CD14-positive monocyte (primary cell): ENCODE results near the gene ADGRL3. TPM values are rescaled to one million over a fixed set of nuclear protein-coding genes. Genes with fewer than 3 reads are reported as not detected.

Experiments used
- DNase-seq, 3 donors: peaks; one replicate each; pipeline ENCODE4 v3.0.0-alpha.2; 2011 to 2022
- H2AFZ ChIP-seq: 2 replicates; pipeline ENCODE4 v1.6.0; 2012; ENCODE audit warnings: mild to moderate bottlenecking, low read depth, low read length, inconsistent platforms; ENCODE audit not compliant: insufficient read depth, poor library complexity, severe bottlenecking
- H3K27ac ChIP-seq, 2 donors: 1 replicate in 1 of 2; 2 replicates in 1 of 2; pipeline ENCODE4 v1.5.1; 2012 to 2013; ENCODE audit warnings: low read length in 2 of 2, control low read depth in 1 of 2, inconsistent platforms in 1 of 2, low read depth in 1 of 2, mild to moderate bottlenecking in 1 of 2
- H3K27me3 ChIP-seq, 2 donors: one replicate each; pipeline versions ENCODE4 v1.6.0 to v1.6.1; 2011 to 2013; ENCODE audit warnings: low read length in 2 of 2; ENCODE audit not compliant: control insufficient read depth in 2 of 2, insufficient read depth in 2 of 2
- H3K36me3 ChIP-seq, 2 donors: replicated peaks in 1 of 2; 1 replicate in 1 of 2; 2 replicates in 1 of 2; pipeline versions ENCODE4 v1.5.1 to v1.6.1; 2012 to 2013; ENCODE audit warnings: low read length in 2 of 2, control low read depth in 1 of 2, inconsistent platforms in 1 of 2, mild to moderate bottlenecking in 1 of 2; ENCODE audit not compliant: insufficient read depth in 2 of 2, control insufficient read depth in 1 of 2
- H3K4me1 ChIP-seq, 2 donors: 1 replicate in 1 of 2; 2 replicates in 1 of 2; pipeline versions ENCODE4 v1.5.1 to v1.6.1; 2012 to 2013; ENCODE audit warnings: low read length in 2 of 2, control low read depth in 1 of 2, inconsistent platforms in 1 of 2, mild to moderate bottlenecking in 1 of 2, moderate library complexity in 1 of 2; ENCODE audit not compliant: insufficient read depth in 2 of 2, control insufficient read depth in 1 of 2
- H3K4me2 ChIP-seq: replicated peaks from 2 replicates; pipeline ENCODE3; 2012; ENCODE audit warnings: low read length, moderate library complexity, mild to moderate bottlenecking; ENCODE audit not compliant: poor library complexity, severe bottlenecking; ENCODE audit errors: extremely low read depth
- H3K4me3 ChIP-seq, 3 experiments: fragments of 200-600 bp in 1 of 3; sonication (generic) in 1 of 3; replicated peaks in 1 of 3; 1 replicate in 2 of 3; 2 replicates in 1 of 3; pipeline ENCODE4 v1.5.1; 2011 to 2013; ENCODE audit warnings: low read length in 3 of 3, mild to moderate bottlenecking in 3 of 3, control low read depth in 2 of 3, low read depth in 2 of 3, inconsistent platforms in 1 of 3, moderate library complexity in 1 of 3
- H3K79me2 ChIP-seq: 2 replicates; pipeline ENCODE4 v1.6.0; 2012; ENCODE audit warnings: mild to moderate bottlenecking, control low read depth, inconsistent platforms, low read length, moderate library complexity; ENCODE audit not compliant: insufficient read depth
- H3K9ac ChIP-seq: 2 replicates; pipeline ENCODE4 v1.6.0; 2017; ENCODE audit warnings: low read length, mild to moderate bottlenecking; ENCODE audit not compliant: insufficient read depth, poor library complexity, severe bottlenecking
- H3K9me3 ChIP-seq, 2 donors: replicated peaks in 1 of 2; 1 replicate in 1 of 2; 2 replicates in 1 of 2; pipeline versions ENCODE4 v1.5.1 to v1.6.1; 2012 to 2013; ENCODE audit warnings: low read length in 2 of 2, control low read depth in 1 of 2; ENCODE audit not compliant: control insufficient read depth in 1 of 2, insufficient read depth in 1 of 2
- H4K20me1 ChIP-seq: 2 replicates; pipeline ENCODE4 v1.6.0; 2012; ENCODE audit warnings: mild to moderate bottlenecking, low read length, control low read depth, moderate library complexity; ENCODE audit not compliant: insufficient read depth
- H3K27ac Mint-ChIP-seq, 7 donors: one replicate each; pipeline ENCODE4 v1.8.0; 2020; ENCODE audit warnings: mild to moderate bottlenecking in 7 of 7, mixed read lengths in 7 of 7, moderate library complexity in 6 of 7, inconsistent platforms in 2 of 7
- H3K27me3 Mint-ChIP-seq, 3 donors: one replicate each; pipeline ENCODE4 v1.8.0; 2021 to 2022; ENCODE audit warnings: low read depth in 3 of 3, mild to moderate bottlenecking in 3 of 3, mixed read lengths in 3 of 3, moderate library complexity in 3 of 3, inconsistent platforms in 1 of 3
- H3K36me3 Mint-ChIP-seq, 2 donors: one replicate each; pipeline ENCODE4 v1.8.0; 2020; ENCODE audit warnings: mixed read lengths in 2 of 2, inconsistent platforms in 1 of 2, mild to moderate bottlenecking in 1 of 2
- H3K4me1 Mint-ChIP-seq: one replicate; pipeline ENCODE4 v1.8.0; 2020; ENCODE audit warnings: mild to moderate bottlenecking, mixed read lengths
- H3K4me3 Mint-ChIP-seq, 2 donors: one replicate each; pipeline ENCODE4 v1.8.0; 2020; ENCODE audit warnings: mild to moderate bottlenecking in 2 of 2, mixed read lengths in 2 of 2, moderate library complexity in 1 of 2
- H3K9me3 Mint-ChIP-seq, 7 donors: one replicate each; pipeline ENCODE4 v1.8.0; 2020 to 2022; ENCODE audit warnings: mixed read lengths in 7 of 7, mild to moderate bottlenecking in 6 of 7, moderate library complexity in 6 of 7, inconsistent platforms in 2 of 7
- CTCF ChIP-seq: fragments of 200-600 bp; IDR thresholded peaks from one replicate; pipeline ENCODE4 v1.8.0; 2022; ENCODE audit warnings: antibody characterized with exemption, mild to moderate bottlenecking
- WGBS: methylation state at CpG from one replicate; pipeline ENCODE4 v1.1.5; 2013; ENCODE audit warnings: missing lambda C conversion rate; ENCODE audit not compliant: insufficient coverage; 5-methylcytosine and 5-hydroxymethylcytosine counted together
- intact Hi-C, 2 donors: fragments of 100-400 bp; cut with micrococcal nuclease; formaldehyde crosslinking; loops; one replicate each; pipeline versions ENCODE4 v1.15.0 to v1.15.1; 2023
- polyA plus RNA-seq, 3 donors: library from polyadenylated mRNA; depleted of rRNA in 1 of 3; unstranded in 2 of 3; stranded (reverse) in 1 of 3; fragments of 300-500 nt in 2 of 3; fragments of >200 nt in 1 of 3; fragmentation: Illumina TruSeq in 2 of 3; gene quantifications; 1 replicate in 2 of 3; 2 replicates in 1 of 3; pipeline ENCODE4 v1.2.3, GENCODE V29; 2012 to 2021

The ADGRL3 gene
- polyA plus RNA-seq, 3 donors, result not detected

GRCh38 chr4:61666244-61666643 lies 466.1 kb downstream of the ADGRL3 start:
- Mint-ChIP-seq H3K4me1 (no peaks in the 10 kb centered on the region), H3K9me3 (peaks cover 2 to 17% (median 11%) of the 10 kb centered on the region in 7 donors), H3K4me3 (no peak overlapping the region), H3K36me3 (no peaks in the 10 kb centered on the region), H3K27me3 (peaks cover 0 to 2% (median 1%) of the 10 kb centered on the region in 3 donors), H3K27ac (no peak overlapping the region)
- no peaks in the 10 kb centered on the region for H3K27me3 ChIP-seq
- no peak overlapping the region for H3K4me2 ChIP-seq
- H4K20me1 ChIP-seq, result no peaks in the 10 kb centered on the region
- H3K9ac ChIP-seq, result no peak overlapping the region
- H3K9me3 ChIP-seq, result peaks cover 18 to 22% of the 10 kb centered on the region in 2 donors
- no peak for TF ChIP-seq CTCF
- H3K27ac ChIP-seq, result no peak overlapping the region
- no peaks in the 10 kb centered on the region for H3K79me2 ChIP-seq
- no peak for DNase-seq
- H2AFZ ChIP-seq, result no peak overlapping the region
- H3K4me1 ChIP-seq, result no peaks in the 10 kb centered on the region
- H3K36me3 ChIP-seq, result no peaks in the 10 kb centered on the region
- no CpG with 5 or more reads among the region's 1 CpG for WGBS
- no peak overlapping the region for H3K4me3 ChIP-seq
- intact Hi-C loops, result no loop called here

- H3K27ac Mint-ChIP-seq, result no peak overlapping the region
- H3K4me1 ChIP-seq, result no peaks in the 10 kb centered on the region
- no peaks in the 10 kb centered on the region for H3K36me3 Mint-ChIP-seq
- intact Hi-C loops, result no loop called here
- DNase-seq, result no peak
- no peak overlapping the region for H3K4me3 ChIP-seq
- no peaks in the 10 kb centered on the region for H4K20me1 ChIP-seq
- H3K27me3 Mint-ChIP-seq, result peaks cover 0 to 2% (median 1%) of the 10 kb centered on the region in 3 donors
- peaks cover 3 to 4% of the 10 kb centered on the region in 2 donors for H3K9me3 ChIP-seq
- H3K4me3 Mint-ChIP-seq, result no peak overlapping the region
- no peak overlapping the region for H2AFZ ChIP-seq
- H3K9ac ChIP-seq, result no peak overlapping the region
- no peak for TF ChIP-seq CTCF
- H3K36me3 ChIP-seq, result no peaks in the 10 kb centered on the region
- H3K27me3 ChIP-seq, result no peaks in the 10 kb centered on the region
- H3K4me2 ChIP-seq, result no peak overlapping the region
- no peak overlapping the region for H3K27ac ChIP-seq
- no peaks in the 10 kb centered on the region for H3K79me2 ChIP-seq
- peaks cover 0 to 7% (median 0%) of the 10 kb centered on the region in 7 donors for H3K9me3 Mint-ChIP-seq
- WGBS, result no CpG with 5 or more reads among the region's 1 CpG
- H3K4me1 Mint-ChIP-seq, result no peaks in the 10 kb centered on the region
These were observed 471.5 kb downstream of the ADGRL3 start for GRCh38 chr4:61671599-61671998.
